Measurements from ENCODE around the gene CMKLR1. TPM values are rescaled to one million over a fixed set of nuclear protein-coding genes. Genes with fewer than 3 reads are reported as not detected.

Gene CMKLR1
- total and polyA plus RNA-seq, 2 donors (not counting 3 experiments of a cell fraction or from before 2014, with no cell fraction given) = 0.61 TPM; not detected in 1

GRCh38 chr12:108349278-108349688 is 10.2 kb upstream of the CMKLR1 start:
- intact Hi-C loops (cut with micrococcal nuclease) (no loop called here), dilution Hi-C loops (cut with MboI; ENCODE audit: extremely low pct_ligation_motif_present, low sequenced_read_pairs) (no loop called here)
- H3K9ac ChIP-seq (replicated peaks; ENCODE audit: extremely low read depth, insufficient read depth, low read length) = no peak overlapping the region
- no TSS peak for BruUV-seq (replicated peaks)
- FAIRE-seq (no peak), DNase-seq (ENCODE audit: low read depth, low spot score) (no peak)
- CTCF ChIA-PET = no interaction called here
- no peak overlapping the region for H3K27ac ChIP-seq (ENCODE audit: insufficient read depth, low read depth, low read length)
- no peaks in the 10 kb centered on the region for H3K79me2 ChIP-seq (ENCODE audit: control insufficient read depth, insufficient read depth, low read length)
- no peaks in the 10 kb centered on the region for H3K9me1 ChIP-seq (replicated peaks; ENCODE audit: control insufficient read depth, extremely low read depth, insufficient read depth, low read length)
- no peak overlapping the region for H3K4me2 ChIP-seq (ENCODE audit: insufficient read depth, low read length)
- POLR2A ChIA-PET = no interaction called here
- no peaks in the 10 kb centered on the region for H4K20me1 ChIP-seq (replicated peaks; ENCODE audit: control insufficient read depth, extremely low read depth, insufficient read depth, low read length)
- no peaks in the 10 kb centered on the region for H3K36me3 ChIP-seq (ENCODE audit: control insufficient read depth in 2 of 2, extremely low read depth in 1 of 2, insufficient read depth in 2 of 2, low read length in 2 of 2)
- no peak overlapping the region for H2AFZ ChIP-seq (ENCODE audit: low read depth, low read length)
- H3K9me3 ChIP-seq (replicated peaks; ENCODE audit: control insufficient read depth, insufficient read depth, low read length) = no peaks in the 10 kb centered on the region
- H3K4me3 ChIP-seq (replicated peaks in 1 of 3; ENCODE audit: insufficient read depth in 1 of 3, low read depth in 1 of 3, low read length in 3 of 3) = no peak overlapping the region
- TF ChIP-seq JUN (IDR thresholded peaks at IDR 0.05; ENCODE audit: borderline replicate concordance, insufficient read depth, insufficient read length, low read depth) (no peak), FOS (IDR thresholded peaks at IDR 0.05; ENCODE audit: borderline replicate concordance, insufficient read depth, low read length) (no peak)
- no peaks in the 10 kb centered on the region for H3K4me1 ChIP-seq (ENCODE audit: control insufficient read depth, extremely low read depth, insufficient read depth, low read length)
- no peaks in the 10 kb centered on the region for H3K27me3 ChIP-seq (ENCODE audit: control insufficient read depth in 2 of 2, insufficient read depth in 2 of 2, low read length in 2 of 2)

DNA sequence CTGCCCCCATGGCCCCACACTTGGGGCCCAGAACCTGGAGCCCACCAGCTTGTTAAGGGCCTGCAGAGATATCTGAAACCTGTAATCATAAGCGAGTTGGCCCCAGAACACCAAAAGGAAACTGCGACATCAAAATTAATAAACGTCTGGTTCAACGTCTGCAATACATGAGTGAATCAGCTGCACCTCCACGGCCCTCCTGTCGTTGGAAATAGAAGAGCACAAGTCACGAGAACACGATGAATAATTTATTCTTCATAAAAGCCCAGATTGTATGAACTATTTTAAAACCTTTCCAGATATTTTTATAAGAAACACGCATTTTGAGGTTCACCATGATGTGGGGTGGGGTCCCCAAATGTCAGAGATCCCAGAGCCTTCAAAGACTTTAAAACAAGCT is 9.7 kb upstream of the CMKLR1 start:
- FAIRE-seq = no peak

More for the DNA sequence above, 9.7 kb upstream of the CMKLR1 start:
- Histone ChIP-seq H3K79me2 (ENCODE audit: control insufficient read depth, insufficient read depth, low read length) (no peaks in the 10 kb centered on the region), H3K27ac (ENCODE audit: insufficient read depth, low read depth, low read length) (no peak overlapping the region), H3K4me1 (ENCODE audit: control insufficient read depth, extremely low read depth, insufficient read depth, low read length) (no peaks in the 10 kb centered on the region), H3K9me1 (replicated peaks; ENCODE audit: control insufficient read depth, extremely low read depth, insufficient read depth, low read length) (no peaks in the 10 kb centered on the region), H3K9ac (replicated peaks; ENCODE audit: extremely low read depth, insufficient read depth, low read length) (no peak overlapping the region), H3K9me3 (replicated peaks; ENCODE audit: control insufficient read depth, insufficient read depth, low read length) (no peaks in the 10 kb centered on the region), H3K36me3 (ENCODE audit: control insufficient read depth in 2 of 2, extremely low read depth in 1 of 2, insufficient read depth in 2 of 2, low read length in 2 of 2) (no peaks in the 10 kb centered on the region), H3K4me2 (ENCODE audit: insufficient read depth, low read length) (no peak overlapping the region), H2AFZ (ENCODE audit: low read depth, low read length) (no peak overlapping the region), H4K20me1 (replicated peaks; ENCODE audit: control insufficient read depth, extremely low read depth, insufficient read depth, low read length) (no peaks in the 10 kb centered on the region), H3K4me3 (replicated peaks in 1 of 3; ENCODE audit: insufficient read depth in 1 of 3, low read depth in 1 of 3, low read length in 3 of 3) (no peak overlapping the region), H3K27me3 (ENCODE audit: control insufficient read depth in 2 of 2, insufficient read depth in 2 of 2, low read length in 2 of 2) (no peaks in the 10 kb centered on the region)
- intact Hi-C loops (cut with micrococcal nuclease) = no loop called here
- ChIA-PET CTCF (no interaction called here), POLR2A (no interaction called here)
- BruUV-seq (replicated peaks) = no TSS peak
- TF ChIP-seq EZH2 (IDR thresholded peaks at IDR 0.05; ENCODE audit: borderline replicate concordance, low read depth, low read length, severe bottlenecking) (no peak), CTCF (IDR thresholded peaks at IDR 0.05; ENCODE audit: extremely low read depth in 1 of 2, insufficient read depth in 1 of 2, low read depth in 1 of 2, low read length in 2 of 2) (no peak), MYC (IDR thresholded peaks at IDR 0.05; ENCODE audit: low read depth, low read length) (no peak), JUN (IDR thresholded peaks at IDR 0.05; ENCODE audit: borderline replicate concordance, insufficient read depth, insufficient read length, low read depth) (no peak), POLR2A (IDR thresholded peaks at IDR 0.05; ENCODE audit: low read depth, low read length) (no peak), POLR2AphosphoS5 (IDR thresholded peaks at IDR 0.05; ENCODE audit: insufficient read depth, low read depth, low read length) (no peak), FOS (IDR thresholded peaks at IDR 0.05; ENCODE audit: borderline replicate concordance, insufficient read depth, low read length) (no peak), GATA2 (IDR thresholded peaks at IDR 0.05; ENCODE audit: insufficient read depth, insufficient read length, low read depth, low read length) (no peak)
- TF ChIP-seq, protein P1, sequence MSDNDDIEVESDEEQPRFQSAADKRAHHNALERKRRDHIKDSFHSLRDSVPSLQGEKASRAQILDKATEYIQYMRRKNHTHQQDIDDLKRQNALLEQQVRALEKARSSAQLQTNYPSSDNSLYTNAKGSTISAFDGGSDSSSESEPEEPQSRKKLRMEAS (IDR thresholded peaks at IDR 0.05; ENCODE audit: insufficient read depth, insufficient read length) = no peak
- DNase-seq (ENCODE audit: low read depth, low spot score) = no peak
- dilution Hi-C loops (cut with MboI; ENCODE audit: extremely low pct_ligation_motif_present, low sequenced_read_pairs) = no loop called here
